HG03354 (cell line): ENCODE data around the gene ARSH.
"Not testable (repeated sequence)": the region's sequence is repeated elsewhere in the genome, so short reads cannot be mapped to it uniquely, and the experiment has no call there.

Source experiments
- ATAC-seq: cut with Tn5 transposase; IDR thresholded peaks from one replicate; pipeline ENCODE4 v1.9.1; 2021; ENCODE audit warnings: mild to moderate bottlenecking; ENCODE audit not compliant: unreplicated experiment, poor library complexity, severe bottlenecking

Gene ARSH

DNA sequence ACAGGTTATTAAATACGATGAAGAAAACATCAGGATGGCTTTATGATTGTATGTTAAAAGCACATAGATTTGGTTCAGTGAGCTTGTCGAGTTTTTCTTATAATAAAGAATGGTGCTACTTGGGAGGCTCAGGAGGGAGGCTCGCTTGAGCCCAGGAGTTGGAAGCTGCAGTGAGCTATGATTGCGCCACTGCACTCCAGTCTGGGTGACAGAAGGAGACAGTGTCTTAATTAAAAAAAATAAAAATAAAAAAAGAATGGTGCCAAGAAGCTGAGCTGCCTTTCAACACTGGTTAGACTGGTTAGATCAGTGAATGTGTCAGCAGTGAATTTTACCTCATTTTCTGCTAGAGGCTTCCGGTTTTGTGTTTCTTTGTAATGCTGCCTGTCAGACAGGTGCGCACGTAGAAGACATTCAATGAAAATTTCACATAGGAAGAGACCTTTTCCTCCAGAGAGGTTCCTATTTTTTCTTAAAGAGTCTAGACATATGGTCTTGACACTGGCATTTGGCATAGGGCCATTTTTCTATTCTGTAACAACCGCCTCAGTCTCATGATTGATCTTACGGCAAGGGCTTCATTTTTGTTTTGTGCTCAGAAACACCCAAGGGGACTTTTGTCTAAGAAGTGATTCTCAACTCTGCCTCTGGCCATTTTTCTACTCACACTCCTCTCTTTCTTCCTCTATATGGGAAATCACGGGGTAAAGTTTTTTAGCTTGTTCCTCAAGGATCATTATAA, 19.9 kb downstream of the ARSH start:
- ATAC-seq: no peak

DNA sequence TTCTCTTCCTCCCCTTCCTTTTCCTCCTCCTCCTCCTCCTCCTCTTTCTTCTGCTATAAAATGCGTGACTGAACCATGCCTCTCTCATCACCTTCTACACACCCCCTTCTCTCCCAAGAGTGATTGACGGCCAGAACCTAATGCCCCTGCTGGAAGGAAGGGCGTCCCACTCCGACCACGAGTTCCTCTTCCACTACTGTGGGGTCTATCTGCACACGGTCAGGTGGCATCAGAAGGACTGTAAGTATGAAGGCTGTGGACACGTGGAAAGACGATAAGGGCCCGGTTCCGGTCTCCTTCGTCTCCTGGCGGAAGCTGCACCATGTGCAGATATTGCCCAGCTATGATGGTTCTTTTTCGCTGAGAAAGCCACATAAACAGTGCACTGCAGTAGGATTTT, 22.8 kb downstream of the ARSH start:
- ATAC-seq: no peak

DNA sequence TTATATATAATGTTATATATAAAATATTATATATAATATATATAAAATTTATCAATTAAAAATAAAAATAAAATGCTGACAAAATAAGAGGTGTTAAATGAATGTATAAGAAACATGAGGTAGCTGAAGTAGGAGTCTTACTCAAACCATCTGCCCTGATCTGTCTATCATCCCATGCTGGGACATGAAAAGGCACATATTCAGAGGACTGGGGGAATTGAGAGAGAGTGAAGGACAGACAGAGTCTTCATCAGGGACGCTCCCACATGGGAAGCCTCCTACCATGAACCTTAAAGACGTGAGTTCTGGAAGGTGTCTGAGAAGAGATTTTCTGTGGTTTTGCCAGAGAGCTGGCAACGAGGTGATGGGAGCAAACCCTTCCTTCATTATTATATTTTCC, 30.9 kb downstream of the ARSH start:
- ATAC-seq: no peak

DNA sequence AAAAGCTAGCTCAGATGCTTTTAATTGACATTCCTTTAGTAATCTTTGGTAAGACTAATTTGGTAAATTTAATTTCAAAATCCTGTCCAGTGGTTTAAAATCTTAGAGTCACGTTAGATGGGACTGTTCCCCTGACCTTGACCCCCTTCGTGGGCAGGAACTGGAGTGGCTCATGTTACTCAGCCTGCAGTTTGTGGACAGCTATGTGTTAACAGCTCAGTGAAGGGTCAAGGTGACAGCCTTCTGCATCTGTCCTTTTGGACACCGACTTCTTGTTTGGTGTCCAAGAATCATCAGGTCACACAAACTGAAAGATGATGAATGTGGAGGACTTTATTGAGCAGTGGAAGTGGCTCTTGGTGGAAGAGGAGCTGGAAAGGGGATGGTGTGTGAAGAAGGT, 37.9 kb downstream of the ARSH start:
- ATAC-seq: no peak

DNA sequence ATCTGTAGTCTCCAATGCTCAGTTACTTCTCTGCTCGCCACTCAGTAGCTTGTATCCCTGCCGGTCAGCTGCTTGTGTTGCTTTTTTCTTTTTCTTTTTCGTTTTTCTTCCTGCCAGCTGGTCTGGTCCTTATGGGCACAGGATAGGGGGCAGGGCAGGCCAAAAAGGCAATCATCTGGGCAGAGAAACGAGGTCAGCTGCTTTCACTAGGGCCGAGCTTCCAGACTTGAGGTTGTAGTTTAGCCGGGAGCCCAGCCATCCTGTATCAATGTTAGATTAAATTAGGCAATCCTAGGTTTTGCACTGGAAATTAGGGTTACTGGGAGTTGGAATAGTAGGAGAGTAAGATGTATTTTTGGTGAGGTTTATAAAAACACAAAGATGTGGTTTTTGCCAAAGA, 38.3 kb downstream of the ARSH start:
- no peak for ATAC-seq

DNA sequence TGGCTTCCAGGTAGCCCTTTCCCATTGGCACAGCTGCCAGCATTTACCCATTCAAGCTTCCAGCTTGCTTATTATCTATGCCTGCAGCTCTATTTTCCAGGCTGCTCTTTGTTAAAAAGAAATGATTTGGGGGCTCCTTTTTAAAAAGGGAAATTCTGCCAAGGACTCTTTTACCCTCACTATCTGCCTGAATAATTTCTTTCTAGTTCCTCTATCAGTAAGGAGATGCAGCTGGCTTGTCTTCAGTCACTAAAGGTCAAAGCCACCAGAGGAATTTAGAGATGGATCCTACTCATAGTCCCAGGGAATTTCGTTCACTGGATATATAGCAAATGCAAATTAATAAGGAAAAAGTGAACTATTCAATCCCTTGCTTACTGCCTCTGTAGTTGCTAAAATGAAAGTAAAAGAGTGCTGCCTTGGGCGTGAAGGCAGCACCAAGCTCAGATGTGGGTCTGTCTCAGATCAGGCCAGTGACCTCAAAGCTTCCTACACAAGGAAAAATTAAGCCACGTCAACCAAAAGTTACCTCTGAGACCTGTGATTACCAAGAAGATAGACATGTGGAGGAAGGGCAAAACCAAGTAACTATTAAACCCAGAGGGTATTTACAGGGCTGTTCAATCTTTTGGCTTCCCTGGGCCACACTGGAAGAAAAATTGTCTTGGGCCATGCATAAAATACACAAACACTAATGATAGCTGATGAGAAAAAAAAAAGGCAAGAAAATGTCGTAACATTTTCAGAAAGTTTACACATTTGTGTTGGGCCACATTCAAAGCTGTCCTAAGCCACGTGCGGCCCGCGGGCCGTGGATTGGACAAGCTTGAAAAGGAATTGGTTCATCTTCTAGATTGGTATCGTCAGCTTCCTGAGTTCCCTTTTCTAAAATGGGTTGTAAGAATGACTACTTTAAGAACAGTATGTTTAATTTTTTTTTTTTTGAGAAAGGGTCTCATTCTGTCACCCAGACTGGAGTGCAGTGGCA, 40.2 kb downstream of the ARSH start:
- ATAC-seq: no peak

GRCh38 chrX:3050523-3051175, 44.3 kb downstream of the ARSH start:
- ATAC-seq: not testable (repeated sequence)

GRCh38 chrX:3052860-3053259, 46.5 kb downstream of the ARSH start:
- no peak for ATAC-seq

DNA sequence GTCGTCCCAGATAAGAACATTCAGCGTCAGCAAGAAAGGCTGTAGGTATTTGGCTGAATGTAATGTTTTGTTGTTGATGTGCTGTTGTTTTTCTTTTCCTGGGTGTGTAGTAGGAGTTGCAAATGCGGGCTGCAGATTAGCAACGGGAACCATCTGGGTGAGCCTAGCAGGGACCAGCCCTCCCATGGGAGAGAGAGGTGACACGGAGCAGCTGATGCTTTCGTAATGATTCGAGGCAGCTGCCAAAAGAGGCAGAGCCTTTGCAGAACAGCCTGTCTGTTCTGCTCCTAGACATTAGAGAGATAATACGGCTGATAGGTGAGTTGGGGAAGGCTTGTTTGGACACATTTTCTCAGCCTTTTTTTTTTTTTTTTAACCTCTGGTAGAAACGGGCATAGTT, 60.2 kb downstream of the ARSH start:
- ATAC-seq: no peak

DNA sequence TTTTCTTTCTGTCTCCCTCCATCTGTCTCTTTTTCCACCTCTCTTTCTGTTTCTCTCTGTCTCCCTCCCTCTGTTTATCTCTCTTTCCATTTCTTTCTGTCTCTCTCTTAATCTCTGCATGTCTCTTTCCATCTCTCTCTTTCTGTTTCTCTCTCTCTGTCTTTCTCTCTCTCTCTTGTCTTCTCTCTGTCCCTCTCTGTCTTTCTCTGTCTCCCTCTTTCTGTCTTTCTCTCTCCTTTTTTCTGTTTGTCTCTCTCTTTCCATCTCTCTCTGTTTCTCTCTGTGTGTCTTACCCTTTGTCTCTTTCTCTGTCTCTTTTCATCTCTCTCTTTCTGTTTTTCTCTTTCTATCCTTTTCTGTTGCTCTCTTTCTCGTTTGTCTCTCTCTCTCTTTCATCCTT, 69.6 kb downstream of the ARSH start:
- no peak for ATAC-seq

DNA sequence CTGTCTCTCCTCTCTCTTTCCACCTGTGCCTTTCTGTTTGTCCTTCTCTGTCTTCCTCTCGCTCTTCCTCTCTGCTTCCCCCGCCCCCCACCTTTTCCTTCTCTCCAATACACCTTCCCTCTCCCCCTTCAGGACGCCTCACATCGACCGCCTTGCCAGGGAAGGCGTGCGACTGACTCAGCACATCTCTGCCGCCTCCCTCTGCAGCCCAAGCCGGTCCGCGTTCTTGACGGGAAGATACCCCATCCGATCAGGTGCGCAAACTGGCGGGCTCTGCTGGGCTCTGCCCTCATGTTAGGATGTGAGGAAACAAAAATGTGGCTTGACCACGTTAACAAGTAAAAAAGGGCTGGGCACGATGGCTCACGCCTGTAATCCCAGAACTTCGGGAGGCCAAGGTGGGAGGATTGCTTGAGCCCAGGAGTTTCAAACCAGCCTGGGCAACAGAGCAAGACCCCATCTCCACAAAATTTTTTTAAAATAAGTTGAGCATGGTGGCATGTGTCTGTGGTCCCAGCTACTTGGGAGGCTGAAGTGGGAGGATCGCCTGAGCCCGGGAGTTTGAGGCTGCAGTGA, 70.2 kb downstream of the ARSH start:
- ATAC-seq: no peak
